IPS-20b (cell line): ENCODE results near the gene INSL4.

Source experiments
- H3K27ac ChIP-seq: one replicate; pipeline ENCODE4 v1.5.1; 2013; ENCODE audit warnings: low read length
- H3K27me3 ChIP-seq: 2 replicates; pipeline ENCODE4 v1.6.1; 2013; ENCODE audit warnings: mild to moderate bottlenecking, low read length, inconsistent platforms; ENCODE audit not compliant: insufficient read depth
- H3K36me3 ChIP-seq: 2 replicates; pipeline ENCODE4 v1.6.1; 2013; ENCODE audit warnings: low read depth, mild to moderate bottlenecking, inconsistent platforms, low read length, moderate library complexity; ENCODE audit not compliant: insufficient read depth
- H3K4me1 ChIP-seq: 2 replicates; pipeline ENCODE4 v1.6.1; 2013; ENCODE audit warnings: mild to moderate bottlenecking, control low read depth, inconsistent platforms, low read length, moderate library complexity; ENCODE audit not compliant: insufficient read depth
- H3K4me3 ChIP-seq: 2 replicates; pipeline ENCODE4 v1.5.1; 2013; ENCODE audit warnings: mild to moderate bottlenecking, low read length, inconsistent platforms
- H3K9ac ChIP-seq: 2 replicates; pipeline ENCODE4 v1.6.1; 2013; ENCODE audit warnings: low read depth, mild to moderate bottlenecking, inconsistent platforms, low read length, moderate library complexity
- H3K9me3 ChIP-seq: 2 replicates; pipeline ENCODE4 v1.6.1; 2013; ENCODE audit warnings: mild to moderate bottlenecking, low read depth, low read length, inconsistent platforms; ENCODE audit not compliant: insufficient read depth

INSL4 gene

DNA sequence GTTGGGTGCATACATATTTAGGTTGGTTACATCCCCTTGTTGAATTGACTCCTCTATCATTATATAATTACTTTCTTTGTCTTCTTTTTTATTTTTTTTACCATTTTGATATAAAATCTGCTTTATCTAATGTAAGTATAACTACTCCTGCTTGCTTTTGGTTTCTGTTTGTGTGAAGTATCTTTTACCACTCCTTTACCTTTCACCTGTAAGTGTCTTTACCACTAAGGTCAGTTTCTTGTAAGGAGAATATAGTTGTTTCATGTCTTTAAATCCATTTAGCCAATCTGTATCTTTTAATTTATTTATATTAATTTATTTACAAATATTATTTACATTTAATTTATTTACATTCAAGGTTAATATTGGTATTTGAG, 33.0 kb downstream of the INSL4 start:
- H3K4me1 ChIP-seq, result peaks cover 8% of the 10 kb centered on the region
- H3K27me3 ChIP-seq, result no peaks in the 10 kb centered on the region
- no peaks in the 10 kb centered on the region for H3K9me3 ChIP-seq
- no peak overlapping the region for H3K9ac ChIP-seq
- H3K27ac ChIP-seq, result no peak overlapping the region
- H3K4me3 ChIP-seq, result no peak overlapping the region
- no peaks in the 10 kb centered on the region for H3K36me3 ChIP-seq

DNA sequence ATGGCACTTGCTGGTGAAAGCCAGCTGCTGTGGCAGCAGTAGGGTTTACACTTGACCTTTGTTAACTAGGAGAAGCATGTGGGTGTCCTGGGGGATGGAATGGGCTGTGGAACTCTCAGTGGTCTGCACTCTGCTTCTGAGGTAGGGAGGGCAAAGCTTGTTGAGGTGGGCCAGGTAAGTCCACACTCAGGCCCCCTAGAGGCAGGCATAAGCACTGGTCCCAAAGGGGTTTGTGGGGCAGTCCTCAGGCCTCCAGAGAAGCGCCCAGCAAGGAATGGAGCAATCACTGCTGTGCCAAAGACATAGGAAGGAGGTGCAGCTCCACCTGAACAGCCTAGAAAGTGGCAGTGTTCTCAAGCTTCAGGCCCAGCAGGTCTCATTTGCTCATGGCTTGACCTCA, 34.7 kb downstream of the INSL4 start:
- Histone ChIP-seq H3K27ac (no peak overlapping the region), H3K9ac (no peak overlapping the region), H3K9me3 (no peaks in the 10 kb centered on the region), H3K4me3 (no peak overlapping the region), H3K36me3 (no peaks in the 10 kb centered on the region), H3K27me3 (no peaks in the 10 kb centered on the region), H3K4me1 (peaks cover 16% of the 10 kb centered on the region)

DNA sequence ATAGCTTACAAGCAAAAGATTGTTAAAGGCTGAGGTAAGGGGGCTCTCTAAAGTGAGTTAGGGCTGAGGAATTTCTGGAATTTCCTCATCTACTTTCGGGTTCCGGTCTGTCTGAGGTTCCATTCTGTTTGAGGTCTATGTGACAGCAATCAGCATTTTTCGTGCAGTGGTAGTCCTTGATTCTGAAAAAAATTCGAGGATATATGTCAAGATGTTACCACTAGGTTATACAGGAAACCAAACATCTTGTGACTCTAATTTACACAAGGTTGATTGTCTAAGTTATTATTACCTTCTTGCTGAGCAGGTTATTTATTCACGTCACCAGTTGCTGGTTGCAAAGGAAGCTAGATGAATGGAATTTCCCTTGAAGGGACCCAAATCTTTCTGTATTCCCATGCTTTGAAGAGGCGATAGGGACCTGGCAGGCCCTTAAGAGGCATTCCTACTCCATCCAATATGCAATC, 38.1 kb downstream of the INSL4 start:
- Histone ChIP-seq H3K27ac (no peak overlapping the region), H3K9ac (no peak overlapping the region)

DNA sequence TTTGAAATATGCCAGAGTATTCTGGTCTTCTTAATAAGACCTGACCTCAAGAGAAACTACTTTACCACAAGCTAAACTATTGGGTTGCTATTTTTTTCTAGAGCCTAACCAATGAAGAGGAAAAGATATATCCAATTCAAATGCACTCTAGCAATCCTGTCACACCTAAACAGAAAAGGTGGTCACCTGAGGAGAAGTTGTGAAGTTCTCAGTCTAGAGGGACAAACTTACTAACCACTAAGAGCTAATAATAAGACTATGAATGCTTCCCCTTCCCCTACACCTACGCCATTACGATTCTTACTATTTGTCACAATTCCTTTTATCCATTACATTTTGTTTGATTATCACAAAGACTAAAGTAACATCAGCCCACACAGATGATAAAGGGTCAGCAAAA, 43.6 kb downstream of the INSL4 start:
- Histone ChIP-seq H3K27ac (no peak overlapping the region), H3K4me3 (no peak overlapping the region), H3K4me1 (peaks cover 4% of the 10 kb centered on the region), H3K27me3 (no peaks in the 10 kb centered on the region), H3K36me3 (no peaks in the 10 kb centered on the region), H3K9me3 (no peaks in the 10 kb centered on the region), H3K9ac (no peak overlapping the region)

More for the DNA sequence above, 38.1 kb downstream of the INSL4 start:
- no peaks in the 10 kb centered on the region for H3K27me3 ChIP-seq
- no peak overlapping the region for H3K4me3 ChIP-seq
- no peaks in the 10 kb centered on the region for H3K9me3 ChIP-seq
- H3K4me1 ChIP-seq, result peaks cover 16% of the 10 kb centered on the region
- no peaks in the 10 kb centered on the region for H3K36me3 ChIP-seq

DNA sequence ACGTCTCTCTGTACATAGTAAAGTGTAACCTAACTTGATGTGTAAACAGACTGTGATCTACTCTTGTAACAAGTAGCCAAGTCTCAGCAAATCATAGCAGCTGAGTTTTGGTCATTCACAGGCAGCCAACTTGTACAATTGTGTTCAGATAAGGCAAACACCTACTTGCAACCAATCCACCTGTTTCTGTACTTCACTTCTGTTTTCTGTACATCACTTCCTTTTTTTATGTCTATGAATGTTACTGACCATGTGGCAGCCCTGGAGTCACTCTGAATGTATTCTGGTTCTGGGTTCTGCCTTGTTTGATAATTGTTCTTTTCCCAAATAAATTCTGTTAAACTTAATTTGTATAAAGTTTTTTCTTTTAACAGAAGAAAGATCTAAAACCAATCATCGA, 47.3 kb downstream of the INSL4 start:
- Histone ChIP-seq H3K4me3 (no peak overlapping the region), H3K4me1 (no peaks in the 10 kb centered on the region), H3K9ac (no peak overlapping the region), H3K36me3 (no peaks in the 10 kb centered on the region), H3K27ac (no peak overlapping the region), H3K27me3 (no peaks in the 10 kb centered on the region), H3K9me3 (no peaks in the 10 kb centered on the region)
